Adrenal gland (tissue), 5 donors: Measurements from ENCODE around the gene PARD6G.

Experiments
- POLR2A ChIP-seq, 2 donors: fragments of 450-650 bp; IDR thresholded peaks; one replicate each; pipeline ENCODE4 v1.6.1; 2017; ENCODE audit warnings: antibody characterized with exemption in 2 of 2, mild to moderate bottlenecking in 2 of 2, moderate library complexity in 1 of 2
- TF ChIP-seq, protein P1 (sequence below), 6 experiments: fragments of 450-650 bp in 4 of 6; fragments of 200-600 bp in 2 of 6; sonication (generic) in 1 of 6; IDR thresholded peaks; 1 replicate in 5 of 6; 2 replicates in 1 of 6; pipeline versions ENCODE4 v1.5.1 to v1.8.0; 2016 to 2021; ENCODE audit warnings: antibody characterized with exemption in 6 of 6, mild to moderate bottlenecking in 2 of 6, moderate library complexity in 1 of 6
- donor health status: DM: no; HTN: no; CAD: no.

DNA sequence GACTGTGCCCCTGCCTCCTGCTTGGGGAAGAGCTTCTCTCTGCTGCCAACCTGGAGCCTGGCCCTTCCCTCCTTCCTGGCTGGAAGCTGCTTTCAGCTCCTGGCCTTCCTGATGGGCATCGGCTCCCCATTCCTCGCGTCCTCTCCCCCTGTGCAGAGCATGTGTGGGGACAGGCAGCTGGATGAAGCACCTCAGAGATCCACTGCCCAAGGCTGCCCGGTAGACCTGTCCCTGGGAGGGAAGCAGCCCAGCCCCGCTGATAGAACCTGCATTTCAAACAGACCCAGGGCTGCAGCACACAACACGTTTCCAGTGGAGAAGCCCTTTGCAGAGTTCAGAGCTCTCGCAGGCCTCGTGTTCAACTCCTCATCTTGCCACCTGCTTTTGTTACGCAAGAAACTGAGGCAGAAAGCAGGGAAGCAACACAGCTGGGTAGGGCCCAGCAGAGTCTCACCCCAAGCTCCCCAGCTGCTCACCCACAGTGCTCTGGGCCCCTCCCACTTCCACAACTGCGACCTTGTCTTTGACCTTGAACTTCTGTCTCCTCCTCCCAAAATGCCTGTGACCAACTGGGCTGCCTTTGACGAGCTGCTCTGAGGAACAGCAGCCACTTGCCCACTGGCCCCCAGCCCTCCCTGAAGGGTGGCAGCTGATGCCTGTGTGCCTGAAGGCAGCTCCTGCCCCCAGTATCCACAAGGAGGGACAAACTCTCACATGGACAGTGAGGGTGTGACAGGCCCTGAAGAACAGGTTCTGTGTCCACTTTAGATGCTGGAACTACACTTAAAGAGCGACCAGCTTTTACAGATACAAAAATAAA is 65.5 kb downstream of the PARD6G start:
- TF ChIP-seq POLR2A (IDR thresholded peaks at IDR 0.05): no peak
- TF ChIP-seq, protein P1, sequence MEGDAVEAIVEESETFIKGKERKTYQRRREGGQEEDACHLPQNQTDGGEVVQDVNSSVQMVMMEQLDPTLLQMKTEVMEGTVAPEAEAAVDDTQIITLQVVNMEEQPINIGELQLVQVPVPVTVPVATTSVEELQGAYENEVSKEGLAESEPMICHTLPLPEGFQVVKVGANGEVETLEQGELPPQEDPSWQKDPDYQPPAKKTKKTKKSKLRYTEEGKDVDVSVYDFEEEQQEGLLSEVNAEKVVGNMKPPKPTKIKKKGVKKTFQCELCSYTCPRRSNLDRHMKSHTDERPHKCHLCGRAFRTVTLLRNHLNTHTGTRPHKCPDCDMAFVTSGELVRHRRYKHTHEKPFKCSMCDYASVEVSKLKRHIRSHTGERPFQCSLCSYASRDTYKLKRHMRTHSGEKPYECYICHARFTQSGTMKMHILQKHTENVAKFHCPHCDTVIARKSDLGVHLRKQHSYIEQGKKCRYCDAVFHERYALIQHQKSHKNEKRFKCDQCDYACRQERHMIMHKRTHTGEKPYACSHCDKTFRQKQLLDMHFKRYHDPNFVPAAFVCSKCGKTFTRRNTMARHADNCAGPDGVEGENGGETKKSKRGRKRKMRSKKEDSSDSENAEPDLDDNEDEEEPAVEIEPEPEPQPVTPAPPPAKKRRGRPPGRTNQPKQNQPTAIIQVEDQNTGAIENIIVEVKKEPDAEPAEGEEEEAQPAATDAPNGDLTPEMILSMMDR (IDR thresholded peaks at IDR 0.05): no peak
